ENCODE measurements around the gene PDGFD.

DNA sequence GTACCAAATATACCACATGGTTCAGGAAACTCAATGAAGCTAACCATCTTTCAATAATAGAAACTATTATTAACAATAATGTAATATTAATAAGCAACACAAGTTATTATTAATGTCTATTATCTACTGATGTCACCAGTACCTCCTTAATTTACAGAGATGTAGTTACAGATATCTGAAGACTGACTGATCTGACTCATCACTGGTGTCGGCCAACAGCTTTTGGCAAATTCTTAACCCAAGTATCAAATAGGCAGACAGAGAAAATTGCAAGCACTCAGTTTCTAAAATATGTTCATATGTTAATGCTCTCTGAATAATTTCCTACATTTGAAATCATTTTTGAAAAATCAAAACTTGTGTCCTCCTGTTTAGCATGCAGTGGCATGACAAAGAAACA is 227.9 kb downstream of the PDGFD start:
- no peak for TF ChIP-seq EZH2 (IDR thresholded peaks at IDR 0.05; ENCODE audit: borderline replicate concordance, low read depth, low read length, severe bottlenecking)
- TF ChIP-seq CTCF (IDR thresholded peaks at IDR 0.05; ENCODE audit: borderline replicate concordance, extremely low read depth, low read length, poor library complexity, severe bottlenecking), result no peak
